IMR-90 (cell line): Measurements from ENCODE around the gene DGKB. TPM values are rescaled to one million over a fixed set of nuclear protein-coding genes. Genes with fewer than 3 reads are reported as not detected.
A peak's percentile ranks its signal among the peaks of the same experiment; 100 is the strongest.

Source experiments
- ATAC-seq: fragments of 200-7000 bp; cut with Tn5 transposase; 2 replicates; pipeline ENCODE4 v1.9.1; 2020; ENCODE audit warnings: low read depth, mild to moderate bottlenecking, moderate library complexity
- BruUV-seq: library from RNA; stranded (reverse); fragments of 400-500 nt; replicated peaks from 2 replicates; lab custom pipeline; 2021; lab: Mats Ljungman, UMichigan
- CTCF ChIA-PET: fragments of 300-600 bp; formaldehyde crosslinking; extraction: SDS; loops from one replicate; lab custom pipeline; 2021; ENCODE audit warnings: antibody characterized with exemption; lab: Yijun Ruan, JAX
- POLR2A ChIA-PET: fragments of 300-600 bp; sonication (Branson Sonifier 250); formaldehyde crosslinking; loops from one replicate; lab custom pipeline; 2022; ENCODE audit warnings: antibody characterized with exemption; ENCODE audit not compliant: unreplicated experiment; lab: Charles Lee
- DNase-seq: peaks from one replicate; pipeline ENCODE4 v3.0.0; 2013
- H2AFZ ChIP-seq: replicated peaks from 2 replicates; pipeline ENCODE3; 2013; ENCODE audit warnings: low read length, mild to moderate bottlenecking; ENCODE audit not compliant: poor library complexity
- H2AK5ac ChIP-seq: 2 replicates; pipeline ENCODE4 v1.6.1; 2013; ENCODE audit warnings: low read depth, low read length, inconsistent platforms
- H2AK9ac ChIP-seq: replicated peaks from 2 replicates; pipeline ENCODE3; 2013; ENCODE audit warnings: mild to moderate bottlenecking, low read depth, low read length, moderate library complexity; ENCODE audit not compliant: poor library complexity
- H2BK120ac ChIP-seq: 2 replicates; pipeline ENCODE4 v1.6.1; 2013; ENCODE audit warnings: low read depth, low read length, inconsistent platforms
- H2BK15ac ChIP-seq: 3 replicates; pipeline ENCODE4 v1.6.1; 2013; ENCODE audit warnings: low read depth, low read length, inconsistent platforms
- H2BK20ac ChIP-seq: 2 replicates; pipeline ENCODE4 v1.6.1; 2013; ENCODE audit warnings: low read depth, mild to moderate bottlenecking, inconsistent platforms, low read length, moderate library complexity
- H2BK5ac ChIP-seq: 2 replicates; pipeline ENCODE4 v1.6.1; 2013; ENCODE audit warnings: mild to moderate bottlenecking, low read depth, low read length, inconsistent platforms; ENCODE audit not compliant: poor library complexity, severe bottlenecking
- H3K14ac ChIP-seq: replicated peaks from 2 replicates; pipeline ENCODE4 v1.6.1; 2013; ENCODE audit warnings: low read depth, low read length, inconsistent platforms
- H3K18ac ChIP-seq: 2 replicates; pipeline ENCODE4 v1.6.1; 2013; ENCODE audit warnings: low read depth, low read length, control low read depth
- H3K23ac ChIP-seq: 2 replicates; pipeline ENCODE4 v1.6.1; 2013; ENCODE audit warnings: low read depth, low read length, inconsistent platforms
- H3K27ac ChIP-seq: 2 replicates; pipeline ENCODE4 v1.5.1; 2013; ENCODE audit warnings: mild to moderate bottlenecking, control low read depth, low read length; ENCODE audit not compliant: insufficient read depth
- H3K27me3 ChIP-seq: 2 replicates; pipeline ENCODE4 v1.6.1; 2013; ENCODE audit warnings: low read length; ENCODE audit not compliant: control insufficient read depth, insufficient read depth
- H3K36me3 ChIP-seq: 2 replicates; pipeline ENCODE4 v1.6.1; 2013; ENCODE audit warnings: low read length, mixed read lengths; ENCODE audit not compliant: control insufficient read depth, insufficient read depth
- H3K4ac ChIP-seq: 2 replicates; pipeline ENCODE4 v1.6.1; 2013; ENCODE audit warnings: low read depth, low read length, inconsistent platforms
- H3K4me1 ChIP-seq: 2 replicates; pipeline ENCODE4 v1.6.1; 2013; ENCODE audit warnings: low read length, mixed read lengths; ENCODE audit not compliant: control insufficient read depth, insufficient read depth
- H3K4me2 ChIP-seq: 2 replicates; pipeline ENCODE4 v1.6.1; 2013; ENCODE audit warnings: low read depth, mild to moderate bottlenecking, control low read depth, low read length, moderate library complexity
- H3K4me3 ChIP-seq: 2 replicates; pipeline ENCODE4 v1.5.1; 2013; ENCODE audit warnings: low read depth, mild to moderate bottlenecking, control low read depth, low read length, moderate library complexity; ENCODE audit not compliant: insufficient read depth
- H3K56ac ChIP-seq: 2 replicates; pipeline ENCODE4 v1.6.1; 2013; ENCODE audit warnings: low read length, inconsistent platforms; ENCODE audit not compliant: insufficient read depth; ENCODE audit errors: extremely low read depth
- H3K79me1 ChIP-seq, 2 experiments: 2 replicates each; pipeline ENCODE4 v1.6.1; 2013; ENCODE audit warnings: low read length in 2 of 2, inconsistent platforms in 1 of 2, low read depth in 1 of 2
- H3K9ac ChIP-seq: 2 replicates; pipeline ENCODE4 v1.6.1; 2013; ENCODE audit warnings: low read depth, low read length, control low read depth
- H3K9me1 ChIP-seq: 2 replicates; pipeline ENCODE4 v1.6.1; 2013; ENCODE audit warnings: low read length, inconsistent platforms; ENCODE audit not compliant: insufficient read depth
- H3K9me3 ChIP-seq: 2 replicates; pipeline ENCODE4 v1.6.1; 2013; ENCODE audit warnings: low read length; ENCODE audit not compliant: control insufficient read depth, insufficient read depth
- H4K20me1 ChIP-seq: 2 replicates; pipeline ENCODE4 v1.6.1; 2013; ENCODE audit warnings: low read length, inconsistent platforms; ENCODE audit not compliant: insufficient read depth
- H4K5ac ChIP-seq: 2 replicates; pipeline ENCODE4 v1.6.1; 2013; ENCODE audit warnings: mild to moderate bottlenecking, low read depth, low read length, control low read depth
- H4K8ac ChIP-seq, 2 experiments: 2 replicates each; pipeline ENCODE4 v1.6.1; 2013; ENCODE audit warnings: low read depth in 2 of 2, low read length in 2 of 2, control low read depth in 1 of 2, inconsistent platforms in 1 of 2
- H4K91ac ChIP-seq: 2 replicates; pipeline ENCODE4 v1.6.1; 2013; ENCODE audit warnings: low read depth, low read length, inconsistent platforms; ENCODE audit not compliant: insufficient read depth
- CHD1 ChIP-seq: IDR thresholded peaks from 2 replicates; pipeline ENCODE4 v1.6.1; 2012; ENCODE audit warnings: low read depth, low read length, improper control_type of control experiment
- ELK1 ChIP-seq: fragments of 150-350 bp; IDR thresholded peaks from 2 replicates; pipeline ENCODE4 v1.6.1; 2016; ENCODE audit warnings: low read depth, mild to moderate bottlenecking, low read length, moderate library complexity, borderline replicate concordance
- FOS ChIP-seq: fragments of 150-350 bp; IDR thresholded peaks from 2 replicates; pipeline ENCODE4 v1.6.1; 2016; ENCODE audit warnings: low read depth, low read length
- MAFK ChIP-seq: IDR thresholded peaks from 2 replicates; pipeline ENCODE4 v1.6.1; 2012; ENCODE audit warnings: low read depth, low read length, improper control_type of control experiment
- MAZ ChIP-seq: IDR thresholded peaks from 2 replicates; pipeline ENCODE4 v1.6.1; 2012; ENCODE audit warnings: low read depth, mild to moderate bottlenecking, low read length, improper control_type of control experiment, moderate library complexity, borderline replicate concordance
- MXI1 ChIP-seq: IDR thresholded peaks from 2 replicates; pipeline ENCODE4 v1.6.1; 2012; ENCODE audit warnings: low read depth, mild to moderate bottlenecking, low read length, moderate library complexity, borderline replicate concordance
- POLR2A ChIP-seq: IDR thresholded peaks from 2 replicates; pipeline ENCODE4 v1.6.1; 2012; ENCODE audit warnings: mild to moderate bottlenecking, low read depth, low read length
- RFX5 ChIP-seq: IDR thresholded peaks from 2 replicates; pipeline ENCODE4 v1.8.0; 2012; ENCODE audit warnings: low read depth, mild to moderate bottlenecking, low read length, moderate library complexity
- SMC3 ChIP-seq: fragments of 150-350 bp; IDR thresholded peaks from 2 replicates; pipeline ENCODE4 v1.6.1; 2016; ENCODE audit warnings: low read depth, mild to moderate bottlenecking, antibody characterized with exemption, low read length, moderate library complexity
- WGBS, 2 experiments: methylation state at CpG; one replicate each; pipeline versions ENCODE4 v1.1.5 to v1.1.7; 2013; ENCODE audit warnings: missing lambda C conversion rate in 2 of 2; ENCODE audit not compliant: insufficient read length in 1 of 2; ENCODE audit errors: extremely low coverage in 2 of 2; 5-methylcytosine and 5-hydroxymethylcytosine counted together
- dilution Hi-C: fragments of 300-500 bp; cut with HindIII; formaldehyde crosslinking; loops from one replicate; pipeline ENCODE4 v1.14.3; 2018; ENCODE audit warnings: low sequenced_read_pairs; ENCODE audit not compliant: unreplicated experiment
- in situ Hi-C: fragments of 300-500 bp; cut with MboI; formaldehyde crosslinking; loops from 3 replicates; pipeline ENCODE4 v1.14.3; 2019; ENCODE audit warnings: low sequenced_read_pairs, inconsistent platforms, mixed read lengths
- intact Hi-C: fragments of 100-400 bp; cut with micrococcal nuclease; formaldehyde crosslinking; loops from 2 replicates; pipeline ENCODE4 v1.10.0; 2022
- polyA plus RNA-seq, 3 experiments: library from polyadenylated mRNA; depleted of rRNA; stranded (reverse); fragments of >200 nt; gene quantifications; 2 replicates each; pipeline ENCODE4 v1.2.3, GENCODE V29; 2012; ENCODE audit warnings: low replicate concordance in 1 of 3
- total RNA-seq: library from RNA; depleted of rRNA; stranded (reverse); fragments of >200 nt; gene quantifications from 2 replicates; pipeline ENCODE4 v1.2.3, GENCODE V29; 2012

DGKB gene
- total and polyA plus RNA-seq, 2 of the 4 experiments (the other 2 are of a cell fraction) = not detected

- H2BK5ac ChIP-seq = no peak overlapping the region
- H4K20me1 ChIP-seq = no peaks in the 10 kb centered on the region
- no peak overlapping the region for H3K14ac ChIP-seq
- no peak overlapping the region for H3K18ac ChIP-seq
- ChIA-PET CTCF (no interaction called here), POLR2A (no interaction called here)
- H3K56ac ChIP-seq = no peak overlapping the region
- no peak overlapping the region for H3K27ac ChIP-seq
- DNase-seq (peak; percentile 41), ATAC-seq (peak; percentile 64)
- no peaks in the 10 kb centered on the region for H3K27me3 ChIP-seq
- no peak overlapping the region for H2BK20ac ChIP-seq
- no peaks in the 10 kb centered on the region for H3K9me3 ChIP-seq
- H3K23ac ChIP-seq = no peak overlapping the region
- no peaks in the 10 kb centered on the region for H3K79me1 ChIP-seq
- H3K4me3 ChIP-seq = no peak overlapping the region
- in situ Hi-C loops (no loop called here), intact Hi-C loops (no loop called here), dilution Hi-C loops (no loop called here)
- no peak overlapping the region for H4K8ac ChIP-seq
- no peak overlapping the region for H3K4ac ChIP-seq
- H2AK9ac ChIP-seq = no peak overlapping the region
- no peak overlapping the region for H2BK120ac ChIP-seq
- BruUV-seq = no TSS peak
- no peaks in the 10 kb centered on the region; the same call in 1 of the 2 replicates for H3K9me1 ChIP-seq
- no peak overlapping the region for H2AFZ ChIP-seq
- no peak overlapping the region for H2BK15ac ChIP-seq
- H4K91ac ChIP-seq = no peak overlapping the region
- no peak overlapping the region for H3K4me2 ChIP-seq
- H4K5ac ChIP-seq = no peak overlapping the region
- 82% methylated on average over 3 of the region's 3 CpGs; no CpG with 5 or more reads in 1 of the 2 experiments for WGBS, 2 experiments
- H3K9ac ChIP-seq = no peak overlapping the region
- H3K4me1 ChIP-seq = peaks cover 3% of the 10 kb centered on the region
- TF ChIP-seq SMC3 (no peak), CHD1 (no peak), ELK1 (no peak), MAZ (no peak), FOS (no peak), RFX5 (no peak), MAFK (no peak), POLR2A (no peak), MXI1 (no peak)
- H3K36me3 ChIP-seq = no peaks in the 10 kb centered on the region
- no peak overlapping the region for H2AK5ac ChIP-seq
Measured at GRCh38 chr7:14381306-14381705, 521.2 kb downstream of the DGKB start.
